Occipital lobe (tissue), 2 donors: Measurements from ENCODE around the gene HS3ST1. TPM values are rescaled to one million over a fixed set of nuclear protein-coding genes. Genes with fewer than 3 reads are reported as not detected.

Experiments
- DNase-seq: peaks from one replicate; lab custom pipeline; 2025; lab: John Stamatoyannopoulos, UW
- total RNA-seq: library from RNA; depleted of rRNA; stranded (reverse); fragments of >200 nt; gene quantifications from one replicate; pipeline ENCODE4 v1.2.3, GENCODE V29; 2014

The HS3ST1 gene
- 15.0 TPM for total RNA-seq

DNA sequence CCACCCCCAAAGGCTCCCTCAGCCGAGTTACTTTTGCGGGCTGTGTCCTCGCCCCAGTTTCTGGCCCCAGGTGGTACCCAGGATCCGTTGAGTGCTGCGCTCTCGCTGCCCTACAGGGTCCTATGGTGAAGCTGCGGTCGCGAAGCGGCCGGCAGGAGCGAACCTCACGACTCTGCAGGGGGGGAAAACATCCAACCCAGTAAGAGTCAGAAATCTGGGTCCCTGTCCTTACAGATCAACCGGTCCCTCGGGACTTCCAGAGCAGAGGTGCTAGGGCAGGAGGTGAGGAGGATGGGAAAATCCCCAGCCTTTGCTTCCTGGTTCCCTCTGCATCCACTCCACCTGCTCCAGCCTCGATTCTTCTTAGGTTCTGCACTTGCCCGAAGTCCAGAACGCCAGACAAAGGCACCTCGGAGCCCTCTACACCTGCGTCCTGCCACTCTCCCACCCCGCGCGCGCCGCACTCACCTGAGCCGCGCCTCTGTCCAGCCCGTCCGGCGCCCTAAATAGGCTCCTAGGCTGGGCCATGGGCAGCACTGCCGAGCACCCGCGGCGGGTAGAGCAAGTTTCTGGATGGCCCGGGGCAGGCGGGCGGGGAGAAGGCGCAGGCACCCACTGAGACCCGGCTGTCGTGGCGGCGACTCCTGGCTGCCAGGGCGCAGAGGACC is at the start of gene HS3ST1:
TSS of gene HS3ST1 (minus strand) at position 664 of the 668 bp plus-strand sequence. CDS start 28,889 bp downstream, outside the sequence.
- DNase-seq, result no peak

DNA sequence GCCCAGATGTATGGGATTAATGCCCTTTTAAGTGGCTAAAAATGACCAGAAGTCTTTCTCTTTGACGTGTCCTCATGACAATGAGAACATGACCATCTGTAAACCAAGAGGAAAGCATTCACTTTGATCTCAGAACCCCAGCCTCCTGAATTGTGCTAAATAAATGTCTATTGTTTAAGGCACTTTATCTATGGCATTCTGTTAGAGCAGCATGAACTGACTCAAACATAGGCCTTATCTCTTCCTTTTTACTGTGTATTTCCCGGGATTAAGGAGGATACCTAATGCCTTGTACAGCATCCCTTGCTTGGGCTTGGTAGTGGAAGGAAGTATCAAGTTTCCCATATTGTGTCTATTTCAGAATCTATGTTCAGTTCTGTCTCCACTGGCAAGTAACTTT is 47.2 kb upstream of the HS3ST1 start:
- DNase-seq, result no peak

DNA sequence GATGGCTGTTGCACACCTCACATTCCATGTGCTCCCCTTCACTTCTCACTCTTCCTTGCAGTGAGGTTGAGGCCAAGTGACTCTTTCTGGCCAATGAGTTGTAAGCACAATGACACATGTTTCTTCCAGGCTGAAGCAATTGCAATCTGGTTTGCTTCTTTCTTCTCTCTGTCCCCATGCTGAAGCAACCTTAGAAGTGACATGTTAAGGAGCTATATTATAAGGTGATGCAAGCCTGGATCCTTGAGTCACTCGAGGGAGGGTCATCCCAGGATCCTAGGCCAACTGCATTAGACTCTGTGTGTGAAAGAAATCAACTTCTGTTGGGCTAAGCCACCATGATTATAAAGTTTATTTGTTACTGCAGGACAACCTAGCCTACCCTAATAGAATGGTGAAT is 45.5 kb upstream of the HS3ST1 start:
- DNase-seq, result no peak

DNA sequence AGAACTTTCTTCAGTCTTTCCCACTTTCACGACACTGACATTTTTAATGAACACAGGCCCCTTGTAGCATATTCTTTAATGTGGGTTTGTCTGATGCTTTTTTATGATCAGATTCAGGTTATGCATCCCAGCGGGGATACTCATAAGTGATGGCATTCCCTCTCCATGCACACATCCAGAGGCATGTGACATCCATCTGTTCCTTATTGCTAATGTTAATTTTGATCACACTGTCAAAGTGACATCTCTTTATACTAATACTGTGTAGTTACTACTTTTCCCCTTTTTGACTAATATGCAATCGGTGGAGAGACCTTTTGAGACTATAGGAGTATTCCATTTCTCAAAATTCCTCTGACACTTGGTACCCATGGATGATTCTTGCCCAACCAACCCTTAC is 43.8 kb upstream of the HS3ST1 start:
- DNase-seq, result no peak

DNA sequence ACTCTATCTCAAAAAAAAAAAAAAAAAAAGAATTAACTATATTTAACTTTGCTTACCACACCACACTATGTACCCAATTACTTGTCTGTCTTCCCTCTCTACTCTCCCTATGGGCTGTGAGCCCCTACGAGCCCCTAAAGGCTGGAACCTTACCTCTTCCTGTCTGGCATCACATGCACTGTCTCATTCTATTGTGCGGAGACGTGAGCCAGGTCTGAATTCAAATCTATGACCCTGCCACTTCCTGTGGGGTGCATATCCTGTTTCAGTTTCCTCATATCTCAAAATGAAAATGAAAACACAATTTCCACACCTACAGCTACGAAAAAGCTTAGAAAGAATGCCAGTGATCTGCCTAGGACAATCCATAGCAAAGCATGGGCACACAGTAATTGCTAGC is 42.9 kb upstream of the HS3ST1 start:
- DNase-seq, result no peak

DNA sequence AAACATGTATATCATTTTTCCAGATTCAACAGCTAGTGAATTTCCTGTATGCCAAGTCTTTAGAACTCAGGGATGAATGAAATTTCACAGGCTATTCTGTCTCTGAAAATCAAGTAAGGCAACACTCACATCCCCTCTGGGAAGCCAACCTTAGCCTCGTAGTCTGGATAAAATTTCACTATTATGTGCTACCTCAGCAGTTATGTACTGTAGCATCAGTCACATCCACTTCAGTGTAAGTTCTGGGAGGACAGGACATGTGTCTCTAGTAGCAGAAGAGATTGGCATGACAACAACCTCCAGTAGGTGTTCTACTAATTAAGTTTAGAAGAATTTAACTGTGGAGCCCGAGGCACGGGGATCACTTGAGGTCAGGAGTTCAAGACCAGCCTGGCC is 42.4 kb upstream of the HS3ST1 start:
- DNase-seq, result no peak

DNA sequence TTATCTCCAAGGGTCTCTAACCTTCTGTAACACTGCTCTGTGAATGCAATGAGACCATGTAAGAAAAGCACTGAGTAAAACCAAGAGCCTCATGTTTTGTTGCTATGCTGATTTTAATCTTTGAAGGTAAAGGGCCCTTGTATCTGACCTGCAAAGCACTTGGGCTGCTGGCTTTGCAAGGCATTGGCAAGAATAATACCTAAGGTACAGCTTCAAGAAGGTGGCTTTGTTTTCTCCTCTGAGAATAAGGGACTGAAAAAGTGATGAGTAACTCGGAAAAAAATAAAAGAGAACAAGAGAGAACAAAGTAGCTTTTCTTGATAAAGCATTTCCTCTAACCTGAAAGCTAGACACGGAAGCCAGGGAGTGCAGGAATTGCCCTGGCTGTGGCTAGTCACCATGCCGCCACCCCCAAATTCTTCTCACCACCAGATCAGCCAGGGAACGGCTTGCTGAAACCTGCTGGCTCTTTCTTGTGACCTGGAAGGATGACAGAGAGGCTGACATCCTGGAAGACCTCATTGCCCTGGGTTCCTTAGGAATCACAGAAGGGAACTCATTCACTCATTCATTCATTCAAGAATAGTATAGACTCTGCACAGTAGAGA is 41.8 kb upstream of the HS3ST1 start:
- no peak for DNase-seq

DNA sequence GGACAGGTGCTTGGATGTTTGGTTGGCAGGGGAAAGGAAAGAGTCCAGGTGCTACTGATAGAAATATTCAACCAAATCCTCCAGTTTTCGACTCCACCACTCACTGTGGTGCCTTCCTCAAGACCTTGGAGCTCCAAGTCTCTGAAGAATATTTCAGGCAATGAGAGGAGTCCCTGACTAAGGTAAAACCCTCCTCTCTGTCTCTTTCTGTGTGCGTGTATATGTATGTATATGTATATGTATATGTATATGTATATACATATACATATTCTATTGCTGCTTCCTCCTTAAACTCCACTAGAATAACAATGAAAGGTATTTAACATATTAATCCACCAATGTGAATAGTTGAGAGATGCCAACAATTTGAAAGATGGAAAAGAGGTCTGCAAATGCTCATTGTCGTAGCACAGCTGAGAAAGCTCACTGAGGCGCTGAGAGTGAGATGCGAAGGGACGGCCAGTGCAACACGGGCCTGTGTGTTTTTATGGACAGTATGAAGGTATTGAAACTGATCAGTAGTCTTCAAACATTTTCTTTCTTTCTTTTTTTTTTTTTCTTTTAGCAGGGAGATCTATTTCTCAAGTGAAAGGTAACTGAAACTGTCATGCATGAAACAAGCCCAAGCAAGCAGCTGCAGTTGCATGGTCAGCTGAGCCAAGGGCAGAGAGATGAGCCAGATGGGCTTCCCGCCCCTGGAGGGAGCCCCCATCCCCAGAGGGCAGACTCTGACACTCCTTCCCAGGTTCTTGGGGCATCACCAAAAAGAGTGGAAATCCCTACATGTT is 41.1 kb upstream of the HS3ST1 start:
- no peak for DNase-seq

DNA sequence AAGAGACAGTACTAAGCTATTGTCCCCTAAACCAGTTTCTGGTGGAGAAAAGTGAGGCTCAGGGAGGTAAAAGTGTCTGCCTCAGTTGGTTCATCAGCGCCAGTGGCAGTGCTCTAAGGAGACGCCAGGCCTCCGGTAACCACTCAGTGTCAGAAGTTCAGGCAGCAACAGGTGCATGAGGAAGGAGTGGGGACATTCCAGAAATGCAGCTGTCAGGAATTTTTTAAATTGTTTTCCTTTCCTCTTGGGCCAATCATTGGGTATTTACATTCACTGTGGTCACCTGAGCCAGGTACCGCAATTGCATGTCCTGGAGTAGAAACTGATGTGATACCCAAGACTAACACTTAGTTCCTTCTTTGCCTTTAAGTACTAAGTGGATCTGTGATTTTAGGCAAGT is 40.2 kb upstream of the HS3ST1 start:
- no peak for DNase-seq

DNA sequence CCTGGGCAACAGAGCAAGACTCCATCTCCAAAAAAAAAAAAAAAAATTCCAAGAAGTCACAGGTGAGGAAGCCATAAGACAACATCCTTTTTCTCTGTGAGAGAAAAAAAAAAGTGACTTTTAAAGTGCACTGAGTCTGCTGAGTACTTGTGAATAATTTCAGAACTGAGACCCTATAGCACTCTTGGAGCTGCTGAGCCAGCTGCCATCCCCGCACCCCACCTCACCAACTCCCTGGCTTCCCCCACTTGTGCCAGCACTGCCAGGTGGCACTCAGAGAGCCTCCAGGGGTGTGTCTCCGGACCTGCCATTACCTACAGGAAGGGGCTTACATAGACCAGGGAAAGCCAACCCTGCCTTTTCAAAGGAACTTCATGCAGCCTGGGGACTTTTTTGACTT is 39.2 kb upstream of the HS3ST1 start:
- no peak for DNase-seq

DNA sequence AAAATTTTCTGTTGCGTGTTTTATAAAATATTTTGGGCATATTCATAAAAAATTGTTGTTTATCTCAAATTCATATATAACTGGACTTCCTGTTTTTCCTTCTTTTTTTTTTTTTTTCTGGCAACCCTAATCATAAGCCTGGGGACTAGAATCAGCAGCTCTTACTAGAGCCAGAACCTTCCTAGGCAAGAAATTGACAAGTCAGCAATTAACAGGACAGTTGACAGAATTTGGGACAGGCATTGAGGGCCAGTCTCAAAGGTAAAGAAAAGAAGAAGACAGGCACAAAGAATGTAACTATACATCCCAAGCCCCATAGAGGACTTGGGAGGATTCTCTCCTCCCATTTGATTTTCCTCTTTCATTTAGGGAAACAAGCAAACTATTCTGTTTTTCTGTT is 35.0 kb upstream of the HS3ST1 start:
- DNase-seq, result no peak

DNA sequence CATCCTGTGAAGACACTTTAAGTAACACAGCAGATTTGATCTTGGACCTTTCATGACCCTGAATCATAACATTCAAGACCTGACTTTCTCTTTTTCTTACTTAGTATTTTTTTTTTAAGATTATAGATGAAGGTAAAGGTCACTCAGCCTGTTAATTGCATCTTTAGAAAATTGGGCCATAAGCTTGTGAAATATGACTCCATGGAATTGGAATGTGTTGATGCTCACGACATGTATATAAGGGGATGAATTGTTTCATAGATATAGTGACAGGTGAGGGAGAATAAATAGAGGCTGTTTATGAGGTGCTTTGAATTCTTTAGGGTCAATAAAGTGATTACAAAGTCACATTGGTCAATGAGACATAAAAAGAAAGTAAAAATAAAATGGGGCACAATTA is 27.7 kb upstream of the HS3ST1 start:
- DNase-seq, result no peak

DNA sequence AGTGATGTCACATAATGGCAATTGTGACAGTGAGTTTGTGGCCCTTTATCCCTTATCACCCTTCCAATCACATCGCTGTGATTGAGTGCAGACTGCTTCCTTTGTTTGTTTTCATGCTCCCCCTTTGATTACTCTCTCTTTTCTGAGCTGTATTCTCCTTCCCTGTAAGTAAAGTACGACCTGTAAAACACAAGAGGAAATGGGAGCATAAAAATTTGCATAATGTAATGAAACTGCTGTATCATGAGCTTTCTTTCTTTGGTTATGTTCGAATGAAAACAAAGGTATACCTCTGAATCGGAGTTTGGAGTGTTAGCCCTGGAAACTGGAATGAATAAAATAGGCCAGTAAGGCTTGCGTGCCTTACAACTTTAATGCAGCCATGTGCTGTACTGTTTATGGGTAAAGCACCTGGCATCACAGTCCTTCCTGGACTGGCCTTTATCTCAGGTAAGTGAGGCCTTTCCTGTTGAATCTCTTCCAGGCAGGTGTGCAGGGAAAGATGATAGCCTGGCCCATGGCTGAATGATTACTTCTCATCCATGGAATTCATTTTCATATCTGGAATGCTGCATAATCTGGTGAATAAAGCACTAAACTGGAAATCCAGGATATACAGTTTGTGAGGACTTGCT is 26.6 kb upstream of the HS3ST1 start:
- no peak for DNase-seq

DNA sequence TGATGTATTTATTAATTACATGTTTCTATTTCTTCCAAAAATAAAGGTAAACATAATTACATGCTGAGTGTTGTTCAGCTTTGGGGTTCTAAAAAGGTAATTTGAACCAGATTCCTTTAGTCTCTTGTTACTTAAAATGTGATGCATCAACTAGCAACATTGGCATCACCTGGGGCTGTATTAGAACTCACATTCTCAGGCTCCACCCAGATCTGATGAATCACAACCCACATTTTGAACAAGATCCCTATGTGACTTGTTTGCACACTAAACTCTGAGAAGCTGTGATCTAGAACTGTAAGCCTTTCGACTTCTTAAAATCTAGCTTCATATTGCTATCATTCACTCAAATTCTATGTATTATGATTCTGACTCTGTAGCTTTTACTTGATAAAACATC is 23.0 kb upstream of the HS3ST1 start:
- no peak for DNase-seq

DNA sequence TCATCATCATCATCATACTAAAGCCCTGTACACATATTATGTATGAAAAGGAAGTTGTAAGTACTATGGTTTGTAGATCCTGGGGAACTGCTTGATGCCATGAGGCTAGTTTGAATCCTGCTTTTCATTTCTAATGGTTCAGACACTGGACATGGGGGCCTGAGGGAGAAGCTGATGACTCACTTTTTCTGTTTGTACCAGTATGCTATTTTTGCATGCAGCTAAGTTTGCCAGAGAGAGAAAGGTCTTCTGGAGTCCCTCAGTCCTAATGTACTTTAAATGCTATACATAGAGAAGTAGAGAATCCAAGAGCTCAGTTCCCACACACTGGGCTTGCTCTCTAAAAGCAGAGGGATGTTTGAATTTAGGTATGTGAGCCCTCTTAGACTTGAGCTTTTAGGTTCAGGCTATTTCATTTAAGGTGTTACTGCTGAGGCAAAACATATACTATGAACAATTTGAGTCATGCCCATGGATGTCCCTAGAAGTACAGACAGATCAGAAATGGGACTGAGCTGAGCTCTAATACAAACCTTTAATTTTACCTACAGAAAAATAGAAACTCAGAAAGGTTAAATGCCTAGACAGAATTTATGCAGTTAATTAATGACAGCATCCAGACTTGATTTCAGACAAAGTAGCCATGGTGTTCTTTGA is 17.6 kb upstream of the HS3ST1 start:
- no peak for DNase-seq

DNA sequence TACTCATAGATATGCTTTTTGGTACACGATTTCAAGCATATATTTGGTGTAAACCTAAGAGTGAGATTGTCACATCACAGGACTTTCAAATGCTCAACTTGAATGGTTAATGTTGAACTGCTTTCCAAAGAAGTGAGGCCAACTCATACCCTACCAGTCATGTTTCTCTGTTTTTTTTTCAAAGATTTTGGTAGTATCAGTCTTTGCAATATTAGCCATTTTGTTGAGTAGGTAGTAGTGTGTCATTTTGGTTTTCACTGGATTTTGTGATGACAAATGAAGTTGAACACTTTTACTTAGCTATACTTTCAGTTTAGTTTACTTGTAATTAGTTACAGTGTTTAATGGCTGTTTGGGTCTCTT is 12.5 kb upstream of the HS3ST1 start:
- no peak for DNase-seq

DNA sequence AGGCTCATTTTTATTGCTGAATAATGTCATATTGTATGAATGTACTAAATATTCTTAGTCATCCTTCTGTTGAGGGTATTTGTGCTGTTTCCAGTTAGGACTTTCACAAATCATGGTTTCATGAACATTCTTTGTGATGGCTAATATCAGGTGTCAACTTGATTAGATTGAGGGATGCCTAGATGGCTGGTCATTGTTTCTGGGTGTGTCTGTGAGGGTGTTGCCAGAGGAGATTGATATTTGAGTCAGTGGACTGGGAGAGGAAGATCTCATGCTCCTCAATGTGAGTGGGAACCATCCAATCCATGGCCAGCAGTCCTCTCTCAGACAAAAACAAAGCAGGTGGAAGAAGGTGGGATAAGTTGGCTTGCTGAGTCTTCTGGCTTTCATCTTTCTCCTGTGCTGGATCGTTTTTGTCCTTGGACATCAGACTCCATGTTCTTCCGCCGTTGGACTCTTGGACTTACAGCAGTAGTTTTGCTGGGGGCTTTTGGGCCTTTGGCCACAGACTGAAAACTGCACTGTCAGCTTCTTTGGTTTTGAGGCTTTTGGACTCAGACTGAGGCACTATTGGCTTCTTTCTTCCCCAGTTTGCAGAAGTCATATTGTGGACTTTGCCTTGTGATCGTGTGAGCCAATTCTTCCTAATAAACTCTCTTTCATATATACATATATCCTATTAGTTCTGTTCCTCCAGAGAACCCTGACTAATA is 11.9 kb upstream of the HS3ST1 start:
- DNase-seq, result no peak

DNA sequence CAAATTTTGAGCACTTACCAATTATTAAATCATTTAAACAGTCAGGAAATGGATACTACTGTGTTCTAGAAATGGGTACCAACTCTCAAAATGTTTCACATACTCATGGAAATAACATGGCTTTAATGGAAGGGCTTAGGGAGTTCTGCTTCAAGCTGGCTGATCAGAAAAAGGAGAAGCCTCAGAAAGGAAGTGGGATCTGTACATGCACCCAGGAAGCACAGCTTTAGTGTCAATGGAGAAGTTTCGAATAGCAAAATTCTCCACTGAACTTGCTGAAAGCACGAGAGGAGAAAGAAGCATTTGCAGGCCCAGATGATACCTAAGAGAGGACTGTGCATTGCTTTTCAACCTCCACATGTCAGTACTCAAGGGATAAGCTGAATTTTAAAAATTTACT is 11.1 kb upstream of the HS3ST1 start:
- no peak for DNase-seq

DNA sequence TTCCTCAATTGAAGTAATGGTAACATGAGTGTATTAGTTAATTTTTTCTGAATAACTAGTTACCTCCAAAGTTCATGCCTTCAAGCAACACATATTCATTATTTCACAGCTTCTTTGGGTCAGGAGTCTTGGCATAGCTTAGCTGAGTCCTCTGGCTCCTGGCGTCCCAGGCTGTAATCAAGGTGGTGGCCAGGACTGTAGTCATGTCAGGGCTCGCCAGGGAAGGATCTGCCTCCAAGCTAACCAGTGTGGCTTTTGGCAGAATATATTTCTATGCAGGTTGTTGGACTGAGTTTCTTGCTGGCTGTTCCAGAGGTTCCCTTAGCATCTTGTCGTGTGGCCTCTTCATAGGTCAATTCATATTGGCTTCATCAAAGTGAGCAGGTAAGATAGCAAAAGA is 10.0 kb upstream of the HS3ST1 start:
- no peak for DNase-seq

DNA sequence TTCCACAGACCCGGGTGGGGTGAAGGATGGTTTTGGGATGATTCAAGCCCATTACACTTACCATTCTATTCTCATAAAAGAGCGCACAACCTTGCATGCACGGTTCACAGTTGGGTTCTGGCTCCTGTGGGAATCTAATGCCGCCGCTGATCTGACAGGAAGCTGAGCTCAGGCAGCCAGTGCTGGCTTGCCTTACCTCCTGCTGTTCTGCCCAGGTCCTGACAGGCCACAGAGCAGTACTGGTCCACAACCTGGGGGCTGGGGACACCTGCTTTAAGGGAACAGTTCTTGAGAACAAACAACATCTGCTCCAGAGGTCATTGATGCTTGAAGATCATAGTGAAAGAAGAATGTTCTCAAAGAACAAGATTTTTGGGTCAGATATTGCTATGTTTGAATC is 8.0 kb upstream of the HS3ST1 start:
- DNase-seq, result no peak

DNA sequence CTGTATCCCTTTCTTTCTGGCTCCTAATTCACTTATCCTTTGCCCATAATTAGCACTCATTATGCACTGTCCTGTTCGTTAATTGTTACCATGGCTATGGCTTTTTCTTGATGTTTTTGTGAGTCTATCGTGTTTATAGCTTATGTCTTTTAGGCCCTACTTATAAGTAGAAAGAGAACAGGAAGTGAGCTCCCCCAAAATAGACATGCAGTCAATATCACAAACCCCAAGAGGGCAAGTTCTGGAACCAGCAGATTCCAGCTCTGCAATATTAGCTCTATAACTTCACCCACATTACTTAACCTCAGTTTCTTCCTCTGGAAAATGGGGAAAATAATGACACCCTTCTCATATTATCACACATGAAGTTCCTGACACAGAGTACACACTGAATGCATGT is 7.4 kb upstream of the HS3ST1 start:
- DNase-seq, result no peak
